ENCODE results near the gene KIF9.
"Not testable (repeated sequence)": the region's sequence is repeated elsewhere in the genome, so short reads cannot be mapped to it uniquely, and the experiment has no call there.

KIF9 gene

GRCh38 chr3:47250309-47251060 lies 32.1 kb downstream of the KIF9 start:
- no peak for DNase-seq

GRCh38 chr3:47247131-47248064 lies 35.2 kb downstream of the KIF9 start:
- DNase-seq: no peak

- no peak for DNase-seq
These were observed 37.3 kb downstream of the KIF9 start for GRCh38 chr3:47245271-47245670.

GRCh38 chr3:47244531-47245100 lies 38.0 kb downstream of the KIF9 start:
- DNase-seq: no peak

- DNase-seq: no peak
These were observed 39.0 kb downstream of the KIF9 start for GRCh38 chr3:47243419-47244147.

GRCh38 chr3:47239929-47240328 lies 42.7 kb downstream of the KIF9 start:
- DNase-seq: no peak

- no peak for DNase-seq
These were observed 44.6 kb downstream of the KIF9 start for GRCh38 chr3:47238017-47238416.

- no peak for DNase-seq
These were observed 54.5 kb downstream of the KIF9 start for GRCh38 chr3:47228088-47228487.

GRCh38 chr3:47227678-47228077 lies 54.9 kb downstream of the KIF9 start:
- DNase-seq: no peak

- no peak for DNase-seq
These were observed 57.2 kb downstream of the KIF9 start for GRCh38 chr3:47225310-47225906.

GRCh38 chr3:47223755-47224154 lies 58.8 kb downstream of the KIF9 start:
- no peak for DNase-seq

GRCh38 chr3:47221798-47222197 lies 60.8 kb downstream of the KIF9 start:
- DNase-seq: no peak

GRCh38 chr3:47210863-47211405 lies 71.7 kb downstream of the KIF9 start:
- DNase-seq: no peak

- DNase-seq: not testable (repeated sequence)
These were observed 76.6 kb downstream of the KIF9 start for GRCh38 chr3:47206022-47206421.

GRCh38 chr3:47204875-47205274 lies 77.7 kb downstream of the KIF9 start:
- no peak for DNase-seq

- no peak for DNase-seq
These were observed 80.1 kb downstream of the KIF9 start for GRCh38 chr3:47202542-47202941.

GRCh38 chr3:47197287-47197686 lies 85.3 kb downstream of the KIF9 start:
- DNase-seq: no peak

GRCh38 chr3:47194994-47195393 lies 87.6 kb downstream of the KIF9 start:
- DNase-seq: no peak

GRCh38 chr3:47193871-47194859 lies 88.4 kb downstream of the KIF9 start:
- DNase-seq: no peak

GRCh38 chr3:47186285-47186684 lies 96.3 kb downstream of the KIF9 start:
- no peak for DNase-seq

- DNase-seq: not testable (repeated sequence)
These were observed 100.9 kb downstream of the KIF9 start for GRCh38 chr3:47181685-47182084.
